GM19240 (cell line): Measurements from ENCODE around the gene LY6G6F.
A peak's percentile ranks its signal among the peaks of the same experiment; 100 is the strongest.

Experiments
- DNase-seq: peaks from one replicate; pipeline ENCODE4 v3.0.0; 2011; ENCODE audit warnings: low spot score; ENCODE audit not compliant: insufficient read length

The LY6G6F gene

GRCh38 chr6:31706599-31706998, at the start of gene LY6G6F:
Gene LY6G6F, plus strand, starts transcription at chr6:31706866. Its CDS starts 41 bp downstream, at chr6:31706907.
- no peak for DNase-seq

- no peak for DNase-seq
Observed at GRCh38 chr6:31657406-31658157, 49.1 kb upstream of the LY6G6F start.

- DNase-seq, result no peak
Observed at GRCh38 chr6:31658158-31658688, 48.4 kb upstream of the LY6G6F start.

- no peak for DNase-seq
Observed at GRCh38 chr6:31658983-31659648, 47.5 kb upstream of the LY6G6F start.

GRCh38 chr6:31659649-31660380, 46.9 kb upstream of the LY6G6F start:
- DNase-seq, result no peak

GRCh38 chr6:31660381-31661261, 46.0 kb upstream of the LY6G6F start, which contains the start of gene C6orf47:
Gene C6orf47, minus strand, starts transcription at chr6:31660778. Its CDS starts 831 bp downstream, at chr6:31659947.
- DNase-seq, result no peak

- no peak for DNase-seq
Observed at GRCh38 chr6:31661262-31662123, 45.2 kb upstream of the LY6G6F start.

- DNase-seq, result no peak
Observed at GRCh38 chr6:31662124-31662723, 44.4 kb upstream of the LY6G6F start.

GRCh38 chr6:31663126-31663960, 43.3 kb upstream of the LY6G6F start:
- no peak for DNase-seq

- DNase-seq, result no peak
Observed at GRCh38 chr6:31663961-31664789, 42.5 kb upstream of the LY6G6F start.

GRCh38 chr6:31664790-31665500, 41.7 kb upstream of the LY6G6F start, which contains the start of gene GPANK1:
Gene GPANK1, minus strand, starts transcription at chr6:31664997. Its CDS starts 519 bp downstream, at chr6:31664478.
- peak; percentile 69 for DNase-seq

- DNase-seq, result peak; percentile 93
Observed at GRCh38 chr6:31665501-31666336, 40.9 kb upstream of the LY6G6F start, which contains the start of gene CSNK2B. Gene CSNK2B, plus strand, starts transcription at chr6:31666080. Its CDS starts 752 bp downstream, at chr6:31666832.

- no peak for DNase-seq
Observed at GRCh38 chr6:31666337-31666965, 40.2 kb upstream of the LY6G6F start.

GRCh38 chr6:31669676-31670075, 37.0 kb upstream of the LY6G6F start, which contains the start of gene LY6G5B:
Gene LY6G5B, plus strand, starts transcription at chr6:31669976. Its CDS starts 975 bp downstream, at chr6:31670951.
- DNase-seq, result no peak

GRCh38 chr6:31676322-31676903, 30.3 kb upstream of the LY6G6F start:
- DNase-seq, result no peak
